Thyroid gland (tissue), 4 donors: ENCODE data around the gene TMEM145.

Source experiments
- POLR2A ChIP-seq, 2 donors: fragments of 450-650 bp; IDR thresholded peaks; one replicate each; pipeline ENCODE4 v1.6.1; 2017; ENCODE audit warnings: antibody characterized with exemption in 2 of 2, mild to moderate bottlenecking in 2 of 2, moderate library complexity in 1 of 2
- TF ChIP-seq, protein P1 (sequence below), 6 experiments: fragments of 200-600 bp in 3 of 6; fragments of 450-650 bp in 3 of 6; sonication (generic) in 3 of 6; IDR thresholded peaks; one replicate each; pipeline ENCODE4 v1.5.1; 2016 to 2019; ENCODE audit warnings: antibody characterized with exemption in 6 of 6, mild to moderate bottlenecking in 2 of 6, inconsistent platforms in 1 of 6, moderate library complexity in 1 of 6

DNA sequence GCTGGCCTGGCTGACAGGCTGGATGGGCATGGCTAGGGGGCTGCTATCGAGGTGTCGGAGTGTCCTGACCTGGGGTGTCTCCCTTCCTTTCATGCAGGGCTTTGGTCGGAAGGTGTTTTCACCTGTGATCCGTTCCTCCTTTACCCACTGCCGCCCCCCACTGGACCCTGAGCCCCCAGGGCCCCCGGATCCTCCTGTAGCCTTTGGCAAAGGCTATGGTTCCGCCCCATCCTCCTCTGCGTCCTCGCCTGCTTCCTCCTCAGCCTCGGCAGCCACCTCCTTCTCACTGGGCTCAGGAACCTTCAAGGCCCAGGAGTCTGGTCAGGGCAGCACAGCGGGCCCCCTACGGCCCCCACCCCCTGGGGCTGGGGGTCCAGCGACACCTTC is 23.0 kb upstream of the TMEM145 start:
- TF ChIP-seq, protein P1, sequence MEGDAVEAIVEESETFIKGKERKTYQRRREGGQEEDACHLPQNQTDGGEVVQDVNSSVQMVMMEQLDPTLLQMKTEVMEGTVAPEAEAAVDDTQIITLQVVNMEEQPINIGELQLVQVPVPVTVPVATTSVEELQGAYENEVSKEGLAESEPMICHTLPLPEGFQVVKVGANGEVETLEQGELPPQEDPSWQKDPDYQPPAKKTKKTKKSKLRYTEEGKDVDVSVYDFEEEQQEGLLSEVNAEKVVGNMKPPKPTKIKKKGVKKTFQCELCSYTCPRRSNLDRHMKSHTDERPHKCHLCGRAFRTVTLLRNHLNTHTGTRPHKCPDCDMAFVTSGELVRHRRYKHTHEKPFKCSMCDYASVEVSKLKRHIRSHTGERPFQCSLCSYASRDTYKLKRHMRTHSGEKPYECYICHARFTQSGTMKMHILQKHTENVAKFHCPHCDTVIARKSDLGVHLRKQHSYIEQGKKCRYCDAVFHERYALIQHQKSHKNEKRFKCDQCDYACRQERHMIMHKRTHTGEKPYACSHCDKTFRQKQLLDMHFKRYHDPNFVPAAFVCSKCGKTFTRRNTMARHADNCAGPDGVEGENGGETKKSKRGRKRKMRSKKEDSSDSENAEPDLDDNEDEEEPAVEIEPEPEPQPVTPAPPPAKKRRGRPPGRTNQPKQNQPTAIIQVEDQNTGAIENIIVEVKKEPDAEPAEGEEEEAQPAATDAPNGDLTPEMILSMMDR (IDR thresholded peaks at IDR 0.05): no peak
- no peak for TF ChIP-seq POLR2A (IDR thresholded peaks at IDR 0.05)
